Epithelial cell of proximal tubule (primary cell): ENCODE data around the gene HS6ST3. TPM values are rescaled to one million over a fixed set of nuclear protein-coding genes. Genes with fewer than 3 reads are reported as not detected.

Experiments
- DNase-seq: peaks from one replicate; pipeline ENCODE4 v3.0.0-alpha.2; 2011; ENCODE audit warnings: low read depth
- H3K4me3 ChIP-seq: 2 replicates; pipeline ENCODE4 v1.5.1; 2011; ENCODE audit warnings: low read depth, mild to moderate bottlenecking, low read length
- CTCF ChIP-seq: conservative IDR thresholded peaks from 2 replicates; pipeline ENCODE4 v1.5.1; 2012; ENCODE audit warnings: low read depth, mild to moderate bottlenecking, low read length
- total RNA-seq: library from RNA; depleted of rRNA; stranded (reverse); fragments of >200 nt; gene quantifications from 2 replicates; pipeline ENCODE4 v1.2.3, GENCODE V29; 2015

Gene HS6ST3
- total RNA-seq, 1 donor from 2014 or later: 0.29 TPM

- TF ChIP-seq CTCF: no peak
- no peak for DNase-seq
- no peak overlapping the region for H3K4me3 ChIP-seq
These were observed 24.1 kb upstream of the HS6ST3 start for GRCh38 chr13:96065849-96066248.

DNA sequence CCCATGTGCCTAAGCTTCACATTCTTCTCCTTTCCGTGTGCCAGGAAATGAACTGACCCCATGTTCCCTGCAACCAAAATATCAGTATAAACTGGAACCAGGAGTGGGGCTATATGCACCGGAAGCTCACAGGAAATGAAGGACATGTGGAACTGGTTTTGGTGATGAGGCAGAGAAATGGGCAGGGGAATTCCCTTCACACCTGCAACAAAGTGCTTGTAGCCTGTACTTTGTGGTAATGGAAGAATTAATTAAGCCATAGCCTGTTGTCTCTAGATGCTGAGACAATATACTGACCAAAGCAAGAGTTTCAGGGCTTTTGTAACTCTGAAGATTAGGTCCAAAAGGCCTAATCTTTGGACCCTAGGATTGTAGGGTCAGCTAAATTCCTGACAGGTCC is 21.2 kb upstream of the HS6ST3 start:
- no peak overlapping the region for H3K4me3 ChIP-seq
- TF ChIP-seq CTCF: no peak
- no peak for DNase-seq

GRCh38 chr13:96071504-96071903 is 18.4 kb upstream of the HS6ST3 start:
- no peak for DNase-seq
- no peak for TF ChIP-seq CTCF
- H3K4me3 ChIP-seq: no peak overlapping the region

DNA sequence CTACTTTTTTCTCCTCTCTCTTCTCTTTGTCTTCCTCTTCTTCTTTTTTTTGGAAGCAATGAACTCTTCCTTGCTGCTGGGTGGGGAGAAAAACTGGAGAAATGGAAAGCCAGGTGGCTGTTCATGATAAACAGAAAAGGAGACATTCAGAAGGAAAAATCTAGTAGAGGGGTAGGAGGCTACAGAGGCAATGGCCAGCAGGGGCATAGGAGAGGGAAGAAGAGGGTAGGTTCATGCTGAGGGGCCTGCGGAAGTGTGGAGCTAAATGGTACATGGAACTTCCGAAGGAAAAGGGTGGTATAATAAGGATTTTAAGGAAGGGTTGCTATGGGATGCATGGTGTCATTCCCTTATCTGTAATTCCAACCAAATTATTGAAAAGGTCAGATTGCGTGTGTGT is 17.5 kb upstream of the HS6ST3 start:
- no peak overlapping the region for H3K4me3 ChIP-seq
- DNase-seq: no peak
- TF ChIP-seq CTCF: no peak

DNA sequence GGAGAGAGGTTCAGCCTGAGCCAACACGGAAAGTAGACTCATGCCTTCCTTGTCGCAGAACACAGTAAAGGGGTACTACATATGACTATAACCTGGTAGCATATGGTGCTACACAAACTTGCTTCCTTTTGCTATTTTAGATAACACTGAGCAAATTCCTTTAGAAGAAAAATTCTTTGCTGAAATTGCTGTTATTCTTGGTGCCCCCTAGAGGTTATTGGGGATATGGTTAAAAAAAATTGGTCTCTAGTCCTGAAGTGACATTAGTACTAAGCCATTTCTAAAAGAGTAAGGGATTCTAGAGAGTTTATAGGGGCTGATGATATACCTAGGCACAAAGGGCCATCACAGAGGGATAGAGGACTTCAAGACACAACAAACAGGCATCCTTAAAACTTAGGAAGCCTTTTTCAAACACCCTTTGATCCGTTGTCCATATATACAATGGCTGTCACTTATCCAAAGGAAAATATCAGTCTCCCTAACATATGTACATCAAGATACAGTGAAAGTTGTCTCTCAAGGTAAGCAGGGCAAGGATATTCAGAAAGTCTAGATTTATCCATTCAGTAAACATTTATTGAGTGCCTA is 13.9 kb upstream of the HS6ST3 start:
- H3K4me3 ChIP-seq: no peak overlapping the region
- TF ChIP-seq CTCF: peak; percentile 70
- no peak for DNase-seq

DNA sequence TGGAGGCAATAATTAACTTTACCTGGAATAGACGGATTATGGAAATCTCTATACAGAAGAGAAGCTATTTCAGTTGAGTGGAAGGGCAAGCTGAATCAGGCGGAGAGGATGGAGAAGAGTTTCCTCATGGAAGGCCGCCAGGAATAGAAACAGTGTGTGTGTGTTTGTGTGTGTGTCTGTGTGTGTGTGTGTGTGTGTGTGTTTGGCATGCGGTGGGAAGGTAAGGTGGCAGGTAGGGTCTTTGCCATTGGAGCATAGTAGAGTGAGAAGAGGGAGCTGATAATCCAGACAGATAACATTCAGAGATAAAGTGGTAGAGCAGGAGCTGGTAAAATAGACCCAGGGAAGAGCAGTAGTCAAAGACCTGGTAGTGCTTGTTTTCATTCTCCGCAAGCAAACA is 9.2 kb upstream of the HS6ST3 start:
- no peak overlapping the region for H3K4me3 ChIP-seq
- no peak for DNase-seq
- TF ChIP-seq CTCF: no peak

GRCh38 chr13:96081888-96082287 is 8.0 kb upstream of the HS6ST3 start:
- no peak for DNase-seq
- no peak for TF ChIP-seq CTCF
- no peak overlapping the region for H3K4me3 ChIP-seq
